OCI-LY1 (cell line): ENCODE data around the gene KLK11.

Source experiments
- H2AFZ ChIP-seq: fragments of 200-600 bp; sonication (generic), shearing (Covaris generic); 2 replicates; pipeline ENCODE4 v1.6.0; 2014; ENCODE audit warnings: antibody characterized with exemption, mild to moderate bottlenecking, low read length
- H3F3A ChIP-seq: fragments of 200-600 bp; sonication (generic), shearing (Covaris generic); 2 replicates; pipeline ENCODE4 v1.6.0; 2014; ENCODE audit warnings: mild to moderate bottlenecking, antibody characterized with exemption, low read length, moderate library complexity; ENCODE audit not compliant: insufficient read depth
- H3K27ac ChIP-seq: fragments of 200-600 bp; sonication (generic); 2 replicates; pipeline ENCODE4 v1.5.1; 2014; ENCODE audit warnings: low read length, mixed run types, mild to moderate bottlenecking, low read depth; ENCODE audit not compliant: poor library complexity, severe bottlenecking
- H3K27me3 ChIP-seq: fragments of 200-600 bp; sonication (generic); 2 replicates; pipeline ENCODE4 v1.6.0; 2014; ENCODE audit warnings: antibody characterized with exemption, mild to moderate bottlenecking, low read length, moderate library complexity; ENCODE audit not compliant: insufficient read depth
- H3K36me3 ChIP-seq: fragments of 200-600 bp; sonication (generic); 2 replicates; pipeline ENCODE4 v1.6.1; 2014; ENCODE audit warnings: mild to moderate bottlenecking, antibody characterized with exemption, low read length, moderate library complexity, mixed read lengths; ENCODE audit not compliant: insufficient read depth
- H3K4me1 ChIP-seq: fragments of 200-600 bp; sonication (generic); 2 replicates; pipeline ENCODE4 v1.5.1; 2014; ENCODE audit warnings: mild to moderate bottlenecking, low read length, moderate library complexity; ENCODE audit not compliant: insufficient read depth, severe bottlenecking
- H3K4me2 ChIP-seq: fragments of 200-600 bp; sonication (generic), shearing (Covaris generic); 2 replicates; pipeline ENCODE4 v1.6.1; 2014; ENCODE audit warnings: low read length
- H3K4me3 ChIP-seq: fragments of 200-600 bp; sonication (generic); 2 replicates; pipeline ENCODE4 v1.5.1; 2014; ENCODE audit warnings: low read length, low read depth, mild to moderate bottlenecking, mixed read lengths; ENCODE audit not compliant: poor library complexity, severe bottlenecking
- H3K79me2 ChIP-seq: fragments of 200-600 bp; shearing (Covaris generic); 2 replicates; pipeline ENCODE4 v1.6.1; 2016; ENCODE audit warnings: mixed run types, low read length, mixed read lengths; ENCODE audit not compliant: insufficient read depth
- H3K9ac ChIP-seq: fragments of 200-600 bp; sonication (generic), shearing (Covaris generic); 2 replicates; pipeline ENCODE4 v1.6.1; 2014; ENCODE audit warnings: mild to moderate bottlenecking, low read length, mixed read lengths
- H3K9me2 ChIP-seq: fragments of 200-600 bp; sonication (generic), shearing (Covaris generic); 2 replicates; pipeline ENCODE4 v1.6.1; 2014; ENCODE audit warnings: low read depth, mild to moderate bottlenecking, low read length, mixed read lengths
- H3K9me3 ChIP-seq: fragments of 200-600 bp; shearing (Covaris generic); 2 replicates; pipeline ENCODE4 v1.6.1; 2014; ENCODE audit warnings: low read length, mixed read lengths
- H4K20me1 ChIP-seq: fragments of 200-600 bp; sonication (generic), shearing (Covaris generic); 2 replicates; pipeline ENCODE4 v1.6.0; 2016; ENCODE audit warnings: mild to moderate bottlenecking, low read length; ENCODE audit not compliant: insufficient read depth
- CTCF ChIP-seq: fragments of 200-600 bp; sonication (generic), shearing (Covaris generic); IDR thresholded peaks from 2 replicates; pipeline ENCODE4 v1.5.1; 2017; ENCODE audit warnings: mild to moderate bottlenecking, antibody characterized with exemption, low read length, moderate library complexity, mixed read lengths
- EZH2 ChIP-seq: fragments of 200-600 bp; sonication (generic), shearing (Covaris generic); IDR thresholded peaks from 2 replicates; pipeline ENCODE4 v1.8.0; 2017; ENCODE audit warnings: borderline replicate concordance, mixed run types, mild to moderate bottlenecking, antibody characterized with exemption, low read length, moderate library complexity, mixed read lengths

Gene KLK11

GRCh38 chr19:51040151-51040550 lies 13.7 kb upstream of the KLK11 start:
- no peak for TF ChIP-seq CTCF
- no peak for TF ChIP-seq EZH2
- no peaks in the 10 kb centered on the region for H3K27me3 ChIP-seq

GRCh38 chr19:51036519-51036918 lies 10.1 kb upstream of the KLK11 start:
- no peaks in the 10 kb centered on the region for H3K79me2 ChIP-seq
- H3K4me3 ChIP-seq = no peak overlapping the region
- no peaks in the 10 kb centered on the region for H3K27me3 ChIP-seq
- no peaks in the 10 kb centered on the region for H3K9me2 ChIP-seq
- H3F3A ChIP-seq = no peaks in the 10 kb centered on the region
- no peaks in the 10 kb centered on the region for H4K20me1 ChIP-seq
- no peaks in the 10 kb centered on the region for H3K36me3 ChIP-seq
- H3K9ac ChIP-seq = no peak overlapping the region
- no peak overlapping the region for H2AFZ ChIP-seq
- no peak overlapping the region for H3K4me2 ChIP-seq
- TF ChIP-seq EZH2 = no peak
- TF ChIP-seq CTCF = no peak
- no peaks in the 10 kb centered on the region for H3K9me3 ChIP-seq
- H3K27ac ChIP-seq = no peak overlapping the region
- no peaks in the 10 kb centered on the region for H3K4me1 ChIP-seq

More at GRCh38 chr19:51040151-51040550, 13.7 kb upstream of the KLK11 start:
- H3K9ac ChIP-seq = no peak overlapping the region
- H4K20me1 ChIP-seq = no peaks in the 10 kb centered on the region
- no peaks in the 10 kb centered on the region for H3F3A ChIP-seq
- no peaks in the 10 kb centered on the region for H3K36me3 ChIP-seq
- no peaks in the 10 kb centered on the region for H3K9me3 ChIP-seq
- H3K4me3 ChIP-seq = no peak overlapping the region
- H3K4me2 ChIP-seq = no peak overlapping the region
- no peaks in the 10 kb centered on the region for H3K4me1 ChIP-seq
- H3K27ac ChIP-seq = no peak overlapping the region
- no peaks in the 10 kb centered on the region for H3K9me2 ChIP-seq
- H3K79me2 ChIP-seq = no peaks in the 10 kb centered on the region
- H2AFZ ChIP-seq = no peak overlapping the region

- Histone ChIP-seq H3K36me3 (no peaks in the 10 kb centered on the region), H3K9ac (no peak within 1 kb of the TSS), H3K27ac (no peak within 1 kb of the TSS), H3K9me3 (no peaks in the 10 kb centered on the region), H4K20me1 (no peaks in the 10 kb centered on the region), H3K9me2 (no peaks in the 10 kb centered on the region), H3K4me2 (no peak within 1 kb of the TSS), H3K4me1 (no peaks in the 10 kb centered on the region), H2AFZ (no peak within 1 kb of the TSS), H3K27me3 (no peaks in the 10 kb centered on the region; the same call in 1 of the 2 replicates), H3K4me3 (no peak within 1 kb of the TSS), H3F3A (no peaks in the 10 kb centered on the region), H3K79me2 (no peaks in the 10 kb centered on the region)
- TF ChIP-seq CTCF (no peak), EZH2 (no peak)
Measured at GRCh38 chr19:51034704-51035103, 8.3 kb upstream of the KLK11 start, which contains the start of gene KLK12. Gene KLK12 (minus strand): TSS chr19:51035002. CDS start chr19:51034621, 381 bp downstream.
